HT1080 (cell line): ENCODE data around the gene SNX33. TPM values are rescaled to one million over a fixed set of nuclear protein-coding genes. Genes with fewer than 3 reads are reported as not detected.
"Not testable (repeated sequence)": the region's sequence is repeated elsewhere in the genome, so short reads cannot be mapped to it uniquely, and the experiment has no call there.

Source experiments
- DNase-seq: peaks from one replicate; pipeline ENCODE4 v3.0.0-alpha.2; 2015; ENCODE audit warnings: low read depth
- total RNA-seq: library from RNA; depleted of rRNA; stranded (reverse); fragments of >200 nt; shearing (Covaris generic); gene quantifications from 2 replicates; pipeline ENCODE4 v1.2.3, GENCODE V29; 2014

SNX33 gene
- total RNA-seq, 1 experiment from 2014 or later: 11.3 TPM

DNA sequence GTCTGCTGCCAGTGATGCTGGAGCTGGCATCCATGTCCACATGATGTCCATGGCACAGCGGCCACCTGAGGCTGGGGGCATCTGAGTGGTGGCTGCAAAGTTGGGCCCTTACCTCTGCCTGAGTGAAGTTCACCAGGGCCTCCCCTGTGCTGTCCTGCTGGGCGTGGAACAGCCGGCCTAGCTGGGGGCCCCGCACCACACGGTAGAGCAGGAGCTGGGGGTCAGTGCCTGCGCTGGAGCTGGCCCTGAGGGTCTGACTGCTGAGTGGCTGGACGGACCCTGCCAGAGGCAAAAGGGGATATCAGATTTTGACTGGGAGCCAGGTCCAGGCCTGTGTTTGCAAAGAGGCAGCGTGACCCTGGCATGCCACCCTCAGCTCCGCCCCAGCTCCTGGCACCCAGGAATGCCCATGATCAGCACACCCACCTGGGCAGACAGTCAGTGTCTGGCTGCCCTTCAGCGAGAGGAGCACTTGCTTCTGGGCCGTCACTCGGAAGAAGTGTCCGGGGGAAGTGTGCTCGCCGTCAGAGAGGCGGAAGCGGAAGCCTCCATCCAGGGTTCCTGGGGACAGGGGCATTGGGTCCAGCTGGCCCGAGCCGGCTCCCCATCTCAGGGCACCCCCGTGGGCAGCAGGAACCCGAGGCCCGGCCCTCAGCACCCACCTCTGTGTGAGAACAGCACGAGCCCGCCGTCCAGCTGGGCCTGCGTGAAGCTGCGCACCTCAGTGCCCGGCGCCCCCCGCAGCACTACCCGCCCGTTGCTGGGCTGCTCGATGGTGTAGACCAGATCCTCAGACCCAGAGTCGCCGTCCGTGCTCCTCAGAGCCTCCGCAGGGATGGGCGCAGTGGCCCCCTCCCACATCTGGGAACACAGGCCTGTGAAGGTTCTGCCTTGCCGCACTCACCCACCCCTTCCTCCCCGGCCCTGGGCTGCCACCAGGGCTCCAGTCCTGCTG is 34.7 kb downstream of the SNX33 start:
- no peak for DNase-seq

DNA sequence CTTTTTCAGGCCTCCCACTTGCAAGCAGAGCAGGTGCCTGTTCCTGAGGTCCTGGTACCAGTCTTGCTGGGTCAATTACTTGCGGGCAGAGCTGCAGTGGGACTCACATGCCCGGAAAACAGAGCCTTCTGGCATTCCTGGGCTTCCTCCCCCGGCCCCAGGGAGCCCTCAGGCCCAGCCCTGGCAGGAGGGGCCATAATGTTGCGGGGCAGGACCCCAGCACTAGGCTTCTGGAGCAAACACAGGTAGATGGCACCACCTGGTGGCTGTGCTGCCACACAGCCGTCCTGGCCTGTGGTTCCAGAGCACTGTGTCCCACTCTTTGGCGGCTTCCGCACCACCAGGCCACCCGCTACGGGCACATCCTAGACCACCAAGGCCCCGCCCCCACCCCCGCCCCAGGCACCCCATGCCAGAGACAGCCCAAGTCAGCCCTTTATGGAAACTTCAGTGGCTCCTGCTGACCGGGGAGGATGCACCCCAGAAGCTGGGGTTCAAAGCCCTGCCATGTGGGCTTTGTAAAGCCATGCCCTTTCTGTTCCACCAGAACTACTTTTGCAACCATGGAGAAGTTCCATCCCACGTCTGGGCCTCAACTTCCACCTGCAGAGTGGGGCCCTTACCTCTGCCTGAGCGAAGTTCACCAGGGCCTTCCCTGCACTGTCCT is 36.1 kb downstream of the SNX33 start:
- peak; percentile 62 for DNase-seq

DNA sequence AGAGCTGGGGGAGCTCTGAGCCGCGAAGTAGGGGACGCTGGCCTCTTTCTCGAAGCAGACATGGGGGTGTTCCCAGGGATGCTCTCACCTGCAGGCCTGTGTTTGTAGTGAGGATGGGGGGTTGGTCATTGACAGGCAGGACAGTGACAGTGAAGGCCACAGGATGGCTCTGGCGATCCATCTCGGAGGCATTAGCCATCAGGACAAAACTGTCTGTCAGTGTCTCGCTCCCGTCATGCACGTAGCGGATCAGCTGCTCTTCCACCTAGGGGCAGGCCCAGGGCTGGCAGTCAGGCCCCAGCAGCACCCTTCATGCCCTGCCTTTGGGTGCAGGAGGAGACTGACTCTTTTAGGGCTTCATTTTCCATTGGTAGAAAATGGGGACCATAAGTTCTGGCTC is 36.9 kb downstream of the SNX33 start:
- DNase-seq: no peak

DNA sequence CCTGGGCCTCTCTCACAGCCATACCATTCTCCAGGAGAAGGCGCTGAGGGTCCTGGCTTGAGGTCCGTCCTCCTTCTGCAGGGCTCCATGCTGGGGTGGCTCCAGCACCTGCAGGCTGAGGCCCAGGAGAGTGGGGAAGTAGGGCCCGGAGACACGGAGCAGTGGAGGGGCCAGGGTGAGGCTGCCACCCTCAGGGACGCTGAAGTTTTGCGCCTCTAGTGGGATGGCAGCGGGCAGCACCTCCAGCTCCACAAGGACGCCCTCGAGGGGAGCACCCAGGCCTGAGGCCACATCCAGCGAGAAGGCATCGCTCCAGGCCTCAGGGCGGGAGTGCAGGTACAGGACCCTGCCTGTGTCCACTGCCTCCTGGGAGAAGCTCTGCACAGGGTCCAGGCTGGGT is 37.5 kb downstream of the SNX33 start:
- DNase-seq: no peak

DNA sequence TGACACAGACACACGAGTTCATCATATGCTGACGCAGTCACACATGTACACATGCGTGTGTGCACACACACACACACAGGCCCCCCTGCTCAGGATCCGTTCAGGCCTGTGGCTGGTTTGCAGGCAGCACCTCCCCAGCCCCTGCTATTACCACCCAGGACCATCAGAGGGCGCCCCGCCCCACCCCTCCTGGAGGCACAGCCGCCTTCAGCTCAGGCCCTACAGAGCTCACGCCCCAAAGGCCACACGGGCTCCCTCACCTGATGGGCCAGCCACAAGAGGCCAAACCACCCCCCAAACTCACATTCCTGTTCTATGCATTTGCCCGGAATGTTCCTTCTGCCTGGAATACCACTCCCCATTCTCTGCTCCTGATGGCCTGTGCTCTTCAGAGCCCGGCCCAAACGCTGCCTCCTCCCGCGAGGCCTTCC is 38.5 kb downstream of the SNX33 start:
- DNase-seq: peak; percentile 60

DNA sequence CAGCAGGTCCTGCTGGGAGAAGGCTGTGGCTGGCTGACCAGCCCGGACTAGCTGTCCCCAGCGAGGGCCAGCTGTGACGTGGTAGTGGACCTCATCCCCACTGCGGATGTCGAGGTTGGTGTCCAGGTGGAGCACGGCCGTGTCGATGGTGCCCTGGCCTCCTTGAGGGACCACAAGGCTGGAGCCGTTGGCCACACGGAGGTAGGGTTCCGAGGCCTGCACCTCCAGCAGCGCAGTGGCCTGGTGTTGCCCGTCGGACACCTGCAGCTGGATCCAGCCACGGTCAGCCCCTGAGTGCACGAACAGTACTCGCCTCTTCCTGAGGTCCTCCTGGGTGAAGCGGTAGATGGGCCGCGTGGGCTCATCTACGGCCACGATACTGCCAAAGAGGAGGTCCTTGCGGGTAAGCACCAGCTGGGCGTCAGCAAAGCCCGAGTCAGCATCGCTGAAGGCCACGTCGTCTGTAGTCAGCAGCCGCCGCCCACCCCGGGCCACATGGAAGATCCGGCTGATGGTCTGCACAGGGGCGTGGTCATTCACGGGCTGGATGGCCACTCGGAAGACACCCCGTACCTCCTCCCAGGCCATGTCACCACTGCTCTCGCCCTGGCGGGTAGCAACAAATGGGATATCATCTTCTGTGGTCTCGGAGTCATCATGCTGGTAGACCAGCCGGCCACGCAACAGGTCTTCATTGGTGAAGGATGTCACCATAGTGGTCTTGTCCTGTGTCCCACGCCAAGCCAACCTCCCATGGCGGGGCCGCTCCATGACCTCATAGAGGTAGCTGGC is 40.0 kb downstream of the SNX33 start:
- no peak for DNase-seq

DNA sequence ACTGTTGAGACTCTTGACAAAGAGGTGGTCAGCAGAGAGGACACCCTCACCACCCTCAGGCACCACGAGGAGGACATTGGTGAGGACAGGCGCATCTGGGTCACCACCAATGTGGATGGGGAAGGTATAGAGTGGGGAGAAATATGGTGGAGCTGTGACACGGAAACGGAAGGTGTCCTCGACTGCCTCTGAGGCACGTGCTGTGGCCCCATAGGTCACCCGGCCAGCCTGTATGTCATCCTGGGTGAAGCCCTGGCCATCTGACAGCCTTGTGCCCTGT is 40.5 kb downstream of the SNX33 start:
- DNase-seq: no peak

DNA sequence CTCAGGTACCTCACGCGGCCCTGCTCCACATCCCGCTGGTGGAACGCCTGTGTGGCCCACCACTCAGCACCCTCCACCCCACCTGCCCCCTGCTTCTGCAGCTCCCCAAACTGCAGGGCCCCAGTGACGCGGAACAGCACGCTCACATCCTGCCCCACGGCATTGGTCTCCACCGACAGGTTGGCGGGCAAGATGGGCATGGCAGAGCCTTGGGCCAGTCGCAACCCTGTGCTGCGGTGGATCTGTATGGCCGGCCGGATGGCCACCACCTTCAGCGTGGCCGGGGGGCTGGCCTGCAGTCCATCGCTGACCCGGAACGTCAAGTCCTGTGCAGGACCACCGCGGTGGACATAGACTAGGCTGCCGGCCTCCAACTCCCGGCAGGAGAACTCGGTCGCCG is 41.1 kb downstream of the SNX33 start:
- no peak for DNase-seq

DNA sequence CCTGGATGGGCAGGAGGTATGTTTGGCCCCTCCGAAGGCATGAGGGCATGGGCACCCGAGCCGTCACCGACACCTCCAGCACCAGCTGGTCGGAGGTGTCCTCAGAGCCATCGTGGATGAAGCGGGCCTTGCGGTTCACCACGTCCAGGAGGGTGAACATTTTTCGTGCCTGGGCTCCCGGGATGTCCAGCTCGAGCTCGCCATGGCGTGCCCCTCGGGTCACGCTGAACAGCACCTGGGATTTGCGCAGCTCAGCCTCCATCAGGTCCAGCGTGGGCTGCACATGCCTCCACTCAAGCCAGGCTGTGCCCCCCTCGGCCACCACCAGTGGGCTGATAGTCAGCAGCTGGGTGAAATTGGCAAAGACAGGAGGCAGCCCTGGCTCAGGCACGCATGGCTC is 41.7 kb downstream of the SNX33 start:
- not testable (repeated sequence) for DNase-seq

DNA sequence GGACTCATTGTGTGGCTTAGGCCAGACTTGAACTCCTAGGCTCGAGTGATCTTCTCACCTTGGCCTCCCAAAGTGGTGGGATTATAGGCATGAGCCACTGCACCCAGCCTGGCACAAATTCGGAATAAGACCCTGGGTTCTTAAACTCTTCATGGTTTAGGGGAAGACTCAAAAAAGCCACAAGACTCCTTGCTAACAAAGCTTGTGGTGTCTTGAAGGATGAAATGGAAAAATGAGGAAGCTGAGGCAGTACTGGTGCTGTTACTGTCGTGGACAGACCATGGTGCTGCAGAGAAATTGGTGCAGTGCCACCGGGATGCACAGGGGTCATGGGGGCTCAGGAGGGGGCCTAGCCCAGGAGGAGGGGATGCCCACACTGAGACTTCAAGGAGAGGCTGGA is 44.6 kb downstream of the SNX33 start:
- not testable (repeated sequence) for DNase-seq

DNA sequence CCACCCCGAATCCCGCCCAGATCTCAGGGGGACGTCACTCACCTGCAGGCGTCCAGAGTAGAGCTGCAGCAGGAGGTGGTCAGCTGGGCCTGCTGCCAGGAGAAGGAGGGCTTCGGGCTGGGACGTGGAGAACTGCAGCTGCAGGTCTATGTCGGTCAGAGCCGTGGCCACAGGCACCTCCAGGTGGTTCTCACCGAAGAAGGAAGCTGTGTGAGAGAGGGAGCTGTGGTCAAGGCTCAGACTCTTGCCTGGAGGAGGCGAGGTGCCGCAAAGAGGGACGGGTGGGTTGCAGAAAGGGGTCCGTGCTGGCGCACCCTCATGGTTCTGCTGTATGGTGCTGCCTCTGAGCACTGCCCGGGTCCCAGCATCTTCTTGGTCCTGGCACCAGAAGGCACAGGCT is 45.3 kb downstream of the SNX33 start:
- DNase-seq: not testable (repeated sequence)

DNA sequence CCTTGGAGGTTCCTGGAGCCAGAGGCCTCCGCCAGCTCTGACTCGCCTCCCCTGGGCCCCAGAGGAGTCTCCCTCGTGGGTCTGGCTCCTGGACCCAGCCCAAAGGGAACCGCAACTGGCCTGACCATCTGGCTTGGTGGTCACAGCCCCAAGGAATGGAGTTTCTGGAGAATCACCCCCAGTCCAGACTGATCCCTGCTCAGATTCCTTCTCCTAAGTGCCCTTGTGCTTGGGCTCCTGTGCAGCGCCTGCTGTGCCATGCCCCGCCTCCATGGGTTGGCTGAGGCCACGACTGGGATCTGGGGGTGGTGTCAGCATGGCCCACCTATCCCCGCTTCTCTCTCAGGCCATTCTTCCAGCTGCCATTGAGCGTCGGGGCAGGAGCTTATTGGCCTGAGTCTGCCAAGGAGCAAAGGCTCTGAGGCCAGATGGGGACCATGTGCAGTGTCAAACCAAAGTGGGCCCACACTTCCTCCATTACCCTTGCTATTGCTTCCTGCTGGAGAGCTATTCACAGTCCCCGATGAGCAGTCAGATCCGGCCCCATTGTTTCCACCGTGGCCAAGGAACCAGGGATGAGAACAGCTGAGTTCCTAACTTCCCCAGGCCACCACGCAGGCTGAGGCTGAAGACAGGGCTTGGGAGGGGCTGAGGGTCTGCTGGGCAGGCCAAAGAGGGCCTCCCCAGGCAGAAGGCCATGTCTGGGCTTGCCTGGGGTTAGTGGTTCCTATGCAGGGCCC is 46.0 kb downstream of the SNX33 start:
- DNase-seq: peak; percentile 56

DNA sequence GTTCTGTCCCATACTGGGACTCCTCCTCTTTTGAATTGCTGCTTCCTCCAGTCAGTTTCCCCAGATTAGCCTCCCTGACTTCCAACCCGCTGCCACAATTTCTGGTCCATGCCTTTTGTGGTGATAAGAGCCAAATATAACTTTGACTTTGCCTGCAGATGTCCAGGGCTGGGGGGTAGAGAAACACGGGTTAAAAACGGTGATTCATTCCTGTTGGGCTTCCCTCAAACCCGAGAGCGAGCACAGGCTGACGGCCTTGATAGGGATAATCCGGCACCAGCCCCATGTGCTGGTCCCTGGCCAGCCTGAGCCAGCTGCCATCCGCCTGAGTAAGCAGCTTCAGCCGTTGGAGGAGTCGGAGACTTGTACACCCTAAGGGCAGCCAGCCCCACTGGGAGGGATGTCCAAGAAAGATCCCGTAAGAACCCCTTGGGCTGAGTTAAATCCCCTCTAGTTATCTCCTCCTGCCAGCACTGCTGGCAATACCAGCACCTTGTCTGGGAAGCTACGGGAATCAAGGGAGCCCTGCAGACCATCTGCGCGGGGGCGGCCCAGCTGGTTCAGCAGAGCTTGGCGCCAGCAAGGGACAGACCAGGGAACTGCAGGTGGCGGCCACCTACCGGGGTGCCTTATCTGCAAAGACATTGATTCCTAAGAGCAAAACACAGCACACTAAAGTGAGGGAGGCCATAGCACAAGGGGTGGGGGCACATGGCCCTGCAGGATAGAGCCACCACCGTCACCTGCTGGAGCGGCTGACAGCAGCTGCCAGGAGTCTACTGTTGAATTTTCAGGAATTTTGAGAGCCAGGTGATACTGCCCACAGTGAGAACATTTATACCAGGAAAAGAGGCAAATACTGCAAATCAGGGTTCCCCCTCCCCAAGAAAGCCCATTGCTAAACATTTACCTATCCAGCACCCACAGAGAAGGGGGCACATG is 46.8 kb downstream of the SNX33 start:
- DNase-seq: peak; percentile 95

DNA sequence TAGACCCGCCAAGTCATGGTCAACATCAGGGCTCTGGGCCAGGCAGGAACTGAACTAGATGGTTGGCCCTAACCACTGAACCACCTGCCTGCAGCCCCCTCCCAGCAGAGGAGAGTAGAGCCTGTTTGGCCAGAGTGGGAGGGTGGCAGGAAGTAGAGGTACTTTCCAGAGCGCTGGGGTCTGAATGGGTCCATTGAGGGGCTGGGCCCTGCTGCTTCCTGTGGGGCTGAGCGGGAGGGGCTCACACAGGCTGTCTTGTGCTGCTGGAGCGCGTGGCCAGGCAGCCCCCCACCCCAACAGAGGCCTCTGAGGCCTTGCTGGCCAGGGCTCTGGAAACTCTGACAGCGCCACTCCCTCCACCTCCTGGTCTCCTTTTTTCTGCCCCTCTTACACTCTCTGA is 47.5 kb downstream of the SNX33 start:
- DNase-seq: no peak

DNA sequence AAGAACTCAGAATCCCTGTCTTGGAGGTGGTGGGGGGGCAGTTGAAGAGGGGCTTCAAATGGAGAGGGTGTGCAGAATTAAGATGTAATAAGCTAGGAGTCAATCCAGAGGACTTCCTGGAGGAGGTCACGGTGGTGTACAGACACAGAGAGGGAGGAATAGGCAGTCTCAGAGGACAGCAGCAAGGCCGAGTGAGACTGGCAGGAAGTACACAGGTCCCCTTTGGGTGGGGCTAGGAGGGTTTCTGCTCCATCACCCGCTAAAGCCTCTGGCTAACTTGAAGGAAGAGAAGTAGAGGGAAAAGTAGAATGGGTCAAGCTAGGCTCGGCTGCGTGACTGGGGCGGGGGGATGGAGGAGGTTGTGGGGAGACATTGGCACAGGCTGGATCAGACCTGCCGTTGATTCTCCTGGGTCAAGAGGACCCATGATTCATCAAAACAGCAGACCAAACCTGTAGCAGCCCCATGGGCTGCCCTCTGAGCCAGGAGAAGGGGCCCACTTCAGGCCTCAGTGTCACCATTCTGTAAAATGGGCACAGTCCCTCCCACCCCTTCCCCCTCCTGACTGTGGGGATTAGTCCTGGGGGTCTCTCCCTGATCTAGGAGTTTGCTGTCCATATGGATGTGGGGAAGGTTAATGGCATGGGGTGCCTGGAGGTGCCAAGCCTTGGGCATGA is 48.1 kb downstream of the SNX33 start:
- DNase-seq: no peak

DNA sequence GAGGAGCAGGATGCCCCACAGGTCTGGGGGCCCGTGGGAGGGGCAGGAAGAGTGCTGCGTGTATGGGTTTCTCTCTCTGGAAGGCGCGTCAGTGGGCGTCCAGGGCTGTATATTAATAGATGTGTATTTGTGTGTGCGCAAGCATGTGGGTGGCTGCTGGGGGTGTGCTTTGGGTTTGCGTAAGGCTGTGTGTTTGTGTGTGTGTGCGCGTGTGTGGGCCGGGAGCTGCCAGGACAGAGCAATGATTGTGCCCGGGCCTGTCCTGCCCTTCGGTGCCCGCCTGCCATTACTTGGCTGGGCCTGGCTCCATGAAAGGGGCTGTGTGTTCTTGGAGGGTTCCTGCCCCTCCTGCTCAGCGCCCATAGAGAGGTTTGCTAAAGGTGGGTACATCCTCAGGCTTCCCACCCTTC is 48.6 kb downstream of the SNX33 start:
- no peak for DNase-seq

DNA sequence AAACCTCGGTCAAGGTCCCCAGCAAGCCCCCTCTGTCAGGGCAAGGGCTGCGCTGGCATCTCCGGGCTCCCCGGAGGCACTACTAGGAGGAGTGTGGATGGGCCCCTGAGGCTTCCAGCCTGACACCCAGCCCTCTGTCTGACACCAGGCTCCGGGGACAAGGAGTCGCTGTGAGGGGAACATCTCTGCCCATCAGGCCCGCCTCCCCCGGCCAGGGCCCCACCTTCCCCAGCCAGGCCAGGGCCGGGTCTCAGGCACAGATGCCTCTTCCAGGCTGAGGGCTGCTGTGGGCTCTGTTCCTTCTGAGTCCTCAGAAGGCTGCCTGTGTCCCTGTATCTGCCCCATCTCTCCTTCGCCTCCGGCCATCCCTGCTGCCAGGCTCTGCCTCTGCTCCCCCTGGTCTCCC is 49.1 kb downstream of the SNX33 start:
- no peak for DNase-seq

DNA sequence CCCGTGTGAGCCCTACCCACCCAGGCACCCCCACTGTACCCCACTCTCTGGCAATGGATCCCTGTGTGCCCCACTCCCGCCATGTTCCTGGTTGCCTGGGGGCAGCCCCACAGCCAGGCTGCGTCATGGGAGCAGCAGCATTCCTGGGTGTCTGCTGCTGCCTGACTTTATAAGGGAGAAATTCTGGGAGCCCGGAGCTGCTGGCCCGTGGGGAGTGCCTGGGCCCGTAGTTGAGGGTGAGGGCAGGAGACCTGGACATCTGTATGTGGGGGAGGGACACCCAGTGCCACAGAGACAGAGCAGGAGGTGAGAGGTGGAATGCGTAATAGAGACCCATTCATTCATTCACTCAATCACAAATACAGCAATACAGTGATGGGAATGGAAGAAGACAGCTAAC is 49.8 kb downstream of the SNX33 start:
- DNase-seq: no peak

DNA sequence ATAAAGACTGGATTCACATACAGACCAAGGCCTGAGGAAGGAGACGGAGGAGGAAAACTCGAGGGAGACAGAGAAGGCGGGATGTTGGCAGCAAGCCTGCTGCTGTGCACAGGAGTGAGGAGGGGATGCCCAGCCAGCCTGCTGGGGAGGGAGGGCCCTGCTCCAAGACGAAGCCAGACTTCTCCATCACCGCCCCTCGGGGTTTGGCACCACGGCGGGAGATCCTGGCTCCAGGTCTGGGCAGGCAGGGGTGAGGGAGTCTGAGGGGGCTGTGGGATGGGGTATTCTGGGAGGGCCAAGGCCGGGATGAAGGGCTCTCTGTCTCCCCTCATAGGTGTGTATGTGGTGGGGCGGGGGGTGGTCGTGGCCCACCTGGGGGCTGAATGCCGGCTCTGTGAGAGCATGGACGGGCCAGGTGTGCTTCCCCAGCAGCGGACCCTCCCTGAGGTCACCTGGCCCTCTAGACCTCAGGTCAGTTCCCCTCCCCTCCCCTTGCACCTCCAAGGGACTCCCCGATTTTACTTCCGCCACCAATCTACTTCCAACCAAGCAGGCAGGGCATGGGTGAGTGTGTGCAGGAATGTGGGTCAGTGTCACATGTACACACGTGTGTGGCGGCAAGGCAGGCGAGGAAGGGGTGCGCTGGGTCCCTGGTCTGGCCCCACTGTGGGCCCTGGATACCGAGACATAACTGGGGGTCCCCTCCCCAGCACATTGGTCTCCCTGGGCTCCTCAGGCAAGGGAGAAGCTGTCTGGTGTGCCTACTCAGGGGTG is 50.4 kb downstream of the SNX33 start:
- DNase-seq: not testable (repeated sequence)
